ENCODE data around the gene CFAP57.

The CFAP57 gene

GRCh38 chr1:43255438-43256210 is 83.5 kb downstream of the CFAP57 start:
- DNase-seq (ENCODE audit: low read depth), result no peak

- no peak for DNase-seq (ENCODE audit: low read depth)
Measured at GRCh38 chr1:43256675-43257570, 84.8 kb downstream of the CFAP57 start.

- DNase-seq (ENCODE audit: low read depth), result no peak
Measured at GRCh38 chr1:43258370-43258769, 86.2 kb downstream of the CFAP57 start.

GRCh38 chr1:43265431-43265830 is 93.3 kb downstream of the CFAP57 start:
- DNase-seq (ENCODE audit: low read depth), result no peak

GRCh38 chr1:43266881-43267280 is 94.8 kb downstream of the CFAP57 start:
- DNase-seq (ENCODE audit: low read depth), result no peak

GRCh38 chr1:43267291-43267805 is 95.2 kb downstream of the CFAP57 start:
- no peak for DNase-seq (ENCODE audit: low read depth)

GRCh38 chr1:43267818-43268425 is 95.8 kb downstream of the CFAP57 start:
- DNase-seq (ENCODE audit: low read depth), result no peak

GRCh38 chr1:43269627-43270375 is 97.7 kb downstream of the CFAP57 start, which contains the start of gene TMEM125:
Gene TMEM125, plus strand, starts transcription at chr1:43269983. Its CDS starts 2,740 bp downstream, at chr1:43272723.
- DNase-seq (ENCODE audit: low read depth), result no peak

- DNase-seq (ENCODE audit: low read depth), result no peak
Measured at GRCh38 chr1:43270421-43271095, 98.4 kb downstream of the CFAP57 start.

GRCh38 chr1:43271186-43272118 is 99.3 kb downstream of the CFAP57 start:
- no peak for DNase-seq (ENCODE audit: low read depth)

GRCh38 chr1:43272161-43272560 is 100.0 kb downstream of the CFAP57 start:
- DNase-seq (ENCODE audit: low read depth), result no peak

GRCh38 chr1:43272576-43273571 is 100.7 kb downstream of the CFAP57 start:
- DNase-seq (ENCODE audit: low read depth), result no peak

GRCh38 chr1:43273708-43274107 is 101.6 kb downstream of the CFAP57 start:
- DNase-seq (ENCODE audit: low read depth), result no peak

- no peak for DNase-seq (ENCODE audit: low read depth)
Measured at GRCh38 chr1:43274125-43274803, 102.1 kb downstream of the CFAP57 start.

- DNase-seq (ENCODE audit: low read depth), result no peak
Measured at GRCh38 chr1:43274804-43275180, 102.7 kb downstream of the CFAP57 start.

GRCh38 chr1:43275826-43276620 is 103.9 kb downstream of the CFAP57 start:
- no peak for DNase-seq (ENCODE audit: low read depth)

GRCh38 chr1:43276673-43277072 is 104.5 kb downstream of the CFAP57 start:
- DNase-seq (ENCODE audit: low read depth), result no peak

Measured in stimulated activated CD8-positive, alpha-beta memory T cell treated with anti-CD3 and anti-CD28 coated beads, Interleukin-15, amount 100 ng/mL, for 24 hours (primary cell).